GM12878 (cell line): ENCODE data around the gene MICAL3. TPM values are rescaled to one million over a fixed set of nuclear protein-coding genes. Genes with fewer than 3 reads are reported as not detected.

ENCODE experiments used
- CBX3 ChIP-seq: fragments of 200-600 bp; sonication (generic); IDR thresholded peaks from 2 replicates; pipeline ENCODE4 v1.6.1; 2016; ENCODE audit warnings: low read depth, borderline replicate concordance
- CEBPZ ChIP-seq: fragments of 150-350 bp; IDR thresholded peaks from 2 replicates; pipeline ENCODE4 v1.6.1; 2016; ENCODE audit warnings: low read depth, low read length
- CHD1 ChIP-seq: IDR thresholded peaks from 2 replicates; pipeline ENCODE4 v1.6.1; 2012; ENCODE audit warnings: low read depth, low read length, improper control_type of control experiment
- EED ChIP-seq: sonication (generic); IDR thresholded peaks from 2 replicates; pipeline ENCODE4 v1.6.1; 2016; ENCODE audit warnings: antibody characterized with exemption, low read depth
- HDGF ChIP-seq: fragments of 450-650 bp; IDR thresholded peaks from 2 replicates; pipeline ENCODE4 v1.6.1; 2016; ENCODE audit warnings: antibody characterized with exemption
- IKZF1 ChIP-seq: fragments of 450-650 bp; conservative IDR thresholded peaks from 2 replicates; pipeline ENCODE4 v1.6.1; 2017; ENCODE audit warnings: antibody characterized with exemption, mild to moderate bottlenecking
- IRF3 ChIP-seq: fragments of 450-650 bp; IDR thresholded peaks from 2 replicates; pipeline ENCODE4 v1.6.1; 2014; ENCODE audit warnings: mild to moderate bottlenecking
- MLLT1 ChIP-seq: fragments of 450-650 bp; IDR thresholded peaks from 2 replicates; pipeline ENCODE4 v1.6.1; 2016; ENCODE audit warnings: mild to moderate bottlenecking
- NR2F1 ChIP-seq: fragments of 450-650 bp; conservative IDR thresholded peaks from 2 replicates; pipeline ENCODE4 v1.6.1; 2017; ENCODE audit warnings: mild to moderate bottlenecking
- RUNX3 ChIP-seq: IDR thresholded peaks from 2 replicates; pipeline ENCODE4 v1.6.1; 2012; ENCODE audit warnings: low read length, inconsistent platforms
- SP1 ChIP-seq: IDR thresholded peaks from one replicate; pipeline ENCODE4 v1.6.1; 2011; ENCODE audit warnings: low read depth, low read length
- TCF12 ChIP-seq: IDR thresholded peaks from 2 replicates; pipeline ENCODE4 v1.6.1; 2011; ENCODE audit warnings: low read depth, mild to moderate bottlenecking, low read length
- YBX1 ChIP-seq: fragments of 450-650 bp; IDR thresholded peaks from 2 replicates; pipeline ENCODE4 v1.6.1; 2016; ENCODE audit warnings: antibody characterized with exemption
- ZBTB33 ChIP-seq: fragments of 450-650 bp; IDR thresholded peaks from 2 replicates; pipeline ENCODE4 v1.6.1; 2017; ENCODE audit warnings: mild to moderate bottlenecking
- ZNF592 ChIP-seq: fragments of 450-650 bp; IDR thresholded peaks from 2 replicates; pipeline ENCODE4 v1.6.1; 2017; ENCODE audit warnings: mild to moderate bottlenecking, moderate library complexity
- ZNF622 ChIP-seq: fragments of 450-650 bp; IDR thresholded peaks from 2 replicates; pipeline ENCODE4 v1.6.1; 2017; ENCODE audit warnings: mild to moderate bottlenecking, inconsistent platforms
- polyA plus RNA-seq, 11 experiments: library from polyadenylated mRNA; depleted of rRNA in 4 of 11; unstranded in 6 of 11; stranded (reverse) in 5 of 11; fragments of >200 nt; fragmentation: Nextera tagmentation in 4 of 11; fragmentation: Illumina TruSeq in 1 of 11; extraction: Ambion mirVana in 4 of 11; extraction: Trizol in 1 of 11; gene quantifications; 1 replicate in 1 of 11; 2 replicates in 10 of 11; pipeline versions ENCODE4 v1.2.1 to v1.2.3, GENCODE V29; 2011 to 2016; ENCODE audit warnings: inconsistent platforms in 2 of 11, missing spikeins in 2 of 11, low read depth in 1 of 11
- total RNA-seq, 4 experiments: library from RNA; depleted of rRNA in 3 of 4; stranded (reverse); fragments of >200 nt in 3 of 4; fragmentation: Illumina TruSeq in 1 of 4; extraction: Trizol in 1 of 4; gene quantifications; 2 replicates each; pipeline versions ENCODE4 v1.2.1 to v1.2.3, GENCODE V29; 2013 to 2021

MICAL3 gene
- total and polyA plus RNA-seq, 10 of the 15 experiments (the other 5 are each of a cell fraction or from before 2014, with no cell fraction given), result 2.6 to 92.2 (median 24.0) TPM

- TF ChIP-seq CEBPZ, result no peak
- TF ChIP-seq NR2F1, result peak; percentile 73; the same call in 1 of the 2 replicates
- TF ChIP-seq MLLT1, result peak; percentile 76
- peak; percentile 40 for TF ChIP-seq RUNX3
- peak; percentile 74 for TF ChIP-seq IRF3
- TF ChIP-seq HDGF, result no peak
- peak; percentile 98 for TF ChIP-seq CHD1
- TF ChIP-seq TCF12, result peak; percentile 68
- TF ChIP-seq EED, result 0 out of 2 replicates have a peak, but pooled peaks have one; percentile 31
- TF ChIP-seq ZBTB33, result no peak
- no peak for TF ChIP-seq ZNF622
- TF ChIP-seq IKZF1, result peak; percentile 76
- TF ChIP-seq YBX1, result no peak
- TF ChIP-seq SP1, result peak; percentile 90
- TF ChIP-seq ZNF592, result 0 out of 2 replicates have a peak, but pooled peaks have one; percentile 21
- TF ChIP-seq CBX3, result no peak
Observed at GRCh38 chr22:18001040-18001893, 23.1 kb downstream of the MICAL3 start (continued).
